Measurements from ENCODE around the gene TET3.

Gene TET3

DNA sequence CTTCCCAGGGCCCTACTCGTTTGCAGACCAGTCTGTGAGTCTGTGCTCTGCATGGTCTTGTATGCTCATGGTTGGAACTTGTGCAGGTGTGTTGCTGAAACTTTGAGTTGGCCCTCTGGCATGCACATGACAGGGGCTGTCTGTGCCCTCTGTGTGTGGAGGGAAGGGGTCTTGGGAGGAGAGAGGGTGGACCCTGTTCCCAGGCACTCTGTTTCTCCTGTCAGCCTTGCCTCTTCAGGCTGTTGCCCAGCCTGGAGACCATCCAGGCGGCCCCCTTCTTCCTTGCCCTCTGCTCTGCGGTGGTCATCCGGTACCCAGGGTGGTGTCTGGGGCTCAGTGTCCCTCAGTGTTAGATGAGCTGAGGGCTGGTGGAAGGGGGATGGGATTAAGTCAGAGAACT lies 39.5 kb downstream of the TET3 start:
- no peak for ATAC-seq
- Mint-ChIP-seq H3K4me1 (peaks cover 45% of the 10 kb centered on the region), H3K27ac (no peak overlapping the region), H3K36me3 (peaks cover 6% of the 10 kb centered on the region), H3K4me3 (no peak overlapping the region), H3K9me3 (no peaks in the 10 kb centered on the region)
- DNase-seq (ENCODE audit: low spot score in 2 of 2), result no peak

DNA sequence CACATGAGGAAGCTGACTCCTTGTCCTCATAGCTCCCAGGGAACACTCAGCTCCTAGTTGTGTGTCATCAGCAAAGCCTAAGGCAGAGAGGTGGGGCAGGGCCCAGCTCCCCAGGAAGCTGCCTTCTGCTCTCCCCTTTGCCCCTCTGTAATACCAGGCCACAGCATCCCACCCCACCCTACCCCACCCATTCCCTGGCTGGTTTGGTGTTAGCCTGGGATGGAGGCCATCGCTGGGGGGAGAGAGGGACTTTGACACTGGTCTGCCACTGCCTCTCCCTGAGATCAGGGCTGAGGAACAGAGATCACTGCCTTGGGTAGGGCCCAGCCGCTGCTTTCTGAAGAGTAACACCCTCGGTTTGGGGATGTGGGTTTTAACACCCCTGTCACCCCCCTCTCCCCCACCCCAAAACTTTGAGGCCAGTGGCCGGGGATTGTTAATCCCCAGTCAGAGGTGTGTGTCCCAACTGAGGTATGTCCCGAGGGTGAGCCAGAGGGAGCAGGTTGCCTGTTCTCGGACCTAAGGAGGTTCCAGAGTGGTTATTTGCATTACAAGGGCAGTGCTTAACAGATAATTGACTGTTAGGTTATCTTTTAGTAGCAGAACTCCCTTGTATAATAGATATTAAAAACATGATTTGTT lies 41.4 kb downstream of the TET3 start:
- Mint-ChIP-seq H3K4me1 (peaks cover 50% of the 10 kb centered on the region), H3K36me3 (peaks cover 6% of the 10 kb centered on the region), H3K9me3 (no peaks in the 10 kb centered on the region), H3K4me3 (peak overlapping the region; percentile 60), H3K27ac (peak overlapping the region; percentile 87)
- DNase-seq (ENCODE audit: low spot score in 2 of 2), result no peak
- peak; percentile 61 for ATAC-seq

DNA sequence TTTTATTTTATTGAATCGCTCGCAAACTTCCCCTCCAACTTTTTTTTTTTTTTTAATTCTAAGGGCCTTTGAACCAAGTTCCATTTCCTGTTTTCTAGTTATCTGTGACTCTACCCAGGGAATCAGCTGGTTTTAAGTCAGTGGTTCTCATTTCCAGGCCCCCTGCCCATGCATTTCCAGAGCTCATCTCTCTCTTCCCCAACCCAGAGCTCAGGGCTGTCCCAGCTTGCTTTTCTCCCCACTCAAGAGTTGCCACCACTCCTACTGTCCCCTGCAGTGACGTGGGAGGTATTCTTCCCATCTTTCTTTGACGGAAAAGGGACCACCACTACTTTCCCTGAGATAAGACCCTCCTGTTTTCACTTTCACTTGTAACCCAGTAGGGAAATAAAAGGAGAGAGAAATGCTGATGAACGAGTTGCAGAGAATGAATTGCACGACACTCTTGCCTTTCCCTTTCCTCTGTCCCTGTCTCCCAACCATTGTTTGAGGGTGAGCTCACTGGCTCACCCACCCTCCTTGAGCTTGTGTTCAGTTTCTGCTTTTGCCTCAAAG lies 42.1 kb downstream of the TET3 start:
- ATAC-seq (no peak), DNase-seq (ENCODE audit: low spot score in 2 of 2) (no peak)
- Mint-ChIP-seq H3K9me3 (no peaks in the 10 kb centered on the region), H3K4me3 (peak overlapping the region; percentile 60), H3K36me3 (peaks cover 6% of the 10 kb centered on the region), H3K27ac (peak overlapping the region; percentile 87), H3K4me1 (peaks cover 50% of the 10 kb centered on the region)

DNA sequence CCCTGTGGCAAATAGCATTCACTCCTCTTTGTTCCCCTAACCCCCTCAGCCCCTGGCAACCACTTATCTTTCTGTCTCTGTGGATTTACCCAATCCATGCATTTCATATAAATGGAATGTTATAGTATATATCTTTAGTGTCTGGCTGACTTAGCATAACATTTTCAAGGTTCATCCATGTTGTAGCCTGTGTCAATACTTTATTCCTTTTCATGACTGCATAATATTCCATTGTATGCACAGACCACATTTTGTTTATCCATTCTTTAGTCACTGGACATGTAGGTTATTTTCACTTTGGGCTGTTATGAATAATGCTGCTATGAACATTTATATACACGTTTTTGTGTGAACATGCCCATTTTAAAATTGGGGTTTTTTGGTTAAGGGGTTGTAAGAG lies 42.8 kb downstream of the TET3 start:
- Mint-ChIP-seq H3K9me3 (no peaks in the 10 kb centered on the region), H3K4me3 (no peak overlapping the region), H3K36me3 (peaks cover 14% of the 10 kb centered on the region), H3K27ac (peak overlapping the region; percentile 87), H3K4me1 (peaks cover 52% of the 10 kb centered on the region)
- ATAC-seq (no peak), DNase-seq (ENCODE audit: low spot score in 2 of 2) (no peak)

DNA sequence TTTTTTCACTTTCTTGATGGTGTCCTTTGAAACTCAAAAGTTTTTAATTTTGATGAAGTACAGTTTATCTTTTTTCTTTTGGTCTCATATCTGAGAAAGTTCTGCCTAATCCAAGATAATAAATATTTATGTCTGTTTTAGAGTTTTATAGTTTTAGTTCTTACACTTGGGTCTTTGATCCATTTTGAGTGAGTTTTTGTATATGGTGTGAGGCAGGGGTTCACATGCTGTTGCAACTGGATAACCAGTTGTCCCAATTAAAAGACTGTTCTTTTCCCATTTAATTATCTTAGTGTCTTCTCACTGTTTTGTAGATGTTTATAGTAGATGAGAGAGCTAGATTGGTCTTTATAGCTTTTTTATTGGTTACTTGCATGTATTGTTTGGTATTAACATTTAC lies 43.6 kb downstream of the TET3 start:
- Mint-ChIP-seq H3K27ac (no peak overlapping the region), H3K9me3 (no peaks in the 10 kb centered on the region), H3K36me3 (peaks cover 20% of the 10 kb centered on the region), H3K4me1 (peaks cover 60% of the 10 kb centered on the region), H3K4me3 (no peak overlapping the region)
- ATAC-seq (no peak), DNase-seq (ENCODE audit: low spot score in 2 of 2) (no peak)

DNA sequence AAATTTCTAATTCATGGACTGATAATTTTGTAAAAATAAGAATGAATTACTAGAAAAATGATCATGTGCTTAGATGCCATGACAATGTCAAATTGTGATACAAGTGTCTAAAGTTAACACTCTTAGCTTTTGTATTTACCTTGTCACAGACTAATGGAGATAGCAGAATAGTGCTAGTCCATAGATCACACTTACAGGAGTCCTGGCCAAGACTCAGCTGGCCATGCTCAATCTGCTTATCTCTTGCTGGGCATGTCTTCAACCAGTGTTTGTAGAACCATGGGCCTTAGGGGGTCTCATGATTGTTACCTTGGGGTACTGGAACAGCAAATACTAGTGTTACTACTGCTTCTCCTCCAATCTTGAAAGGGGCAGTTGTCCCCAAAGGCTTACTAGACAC lies 44.0 kb downstream of the TET3 start:
- no peak overlapping the region for H3K4me3 Mint-ChIP-seq
- H3K9me3 Mint-ChIP-seq, result no peaks in the 10 kb centered on the region
- DNase-seq (ENCODE audit: low spot score in 2 of 2) (no peak), ATAC-seq (no peak)
- no peak overlapping the region for H3K27ac Mint-ChIP-seq
- peaks cover 63% of the 10 kb centered on the region for H3K4me1 Mint-ChIP-seq
- peaks cover 20% of the 10 kb centered on the region for H3K36me3 Mint-ChIP-seq

DNA sequence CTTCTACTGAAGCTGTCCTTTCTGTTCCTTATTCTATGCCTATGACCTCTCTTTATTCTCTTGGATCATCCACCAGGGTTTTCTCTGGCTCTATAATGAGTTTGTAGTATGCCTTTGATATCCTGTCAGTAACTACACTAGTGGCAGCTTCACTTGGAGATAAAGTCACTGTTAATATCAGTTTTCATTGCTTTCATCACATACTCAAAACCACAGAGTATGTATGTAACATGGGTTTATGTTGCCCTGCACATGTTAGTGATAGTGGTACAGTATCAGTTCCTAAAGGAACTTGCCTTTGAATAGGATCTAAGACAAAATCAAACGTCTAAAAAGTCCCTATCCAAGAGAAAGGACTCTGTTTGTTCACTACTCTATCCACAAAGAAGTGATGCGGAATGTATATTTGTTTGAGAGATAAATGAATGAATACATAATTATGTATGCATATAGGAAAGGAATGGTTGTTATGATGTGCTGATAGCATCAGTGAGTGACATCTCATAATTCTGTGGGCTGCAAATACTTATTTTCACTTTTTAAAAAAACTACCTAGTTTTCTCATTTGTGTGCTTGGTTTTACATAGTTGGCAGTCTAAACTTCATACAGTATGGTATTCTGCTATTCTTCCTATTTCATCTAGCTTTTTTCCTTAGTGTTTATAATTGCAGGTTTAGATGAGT lies 45.1 kb downstream of the TET3 start:
- no peak for DNase-seq (ENCODE audit: low spot score in 2 of 2)
- Mint-ChIP-seq H3K4me3 (no peak overlapping the region), H3K4me1 (peaks cover 60% of the 10 kb centered on the region), H3K36me3 (peaks cover 20% of the 10 kb centered on the region), H3K27ac (peak overlapping the region; percentile 92), H3K9me3 (no peaks in the 10 kb centered on the region)
- no peak for ATAC-seq

DNA sequence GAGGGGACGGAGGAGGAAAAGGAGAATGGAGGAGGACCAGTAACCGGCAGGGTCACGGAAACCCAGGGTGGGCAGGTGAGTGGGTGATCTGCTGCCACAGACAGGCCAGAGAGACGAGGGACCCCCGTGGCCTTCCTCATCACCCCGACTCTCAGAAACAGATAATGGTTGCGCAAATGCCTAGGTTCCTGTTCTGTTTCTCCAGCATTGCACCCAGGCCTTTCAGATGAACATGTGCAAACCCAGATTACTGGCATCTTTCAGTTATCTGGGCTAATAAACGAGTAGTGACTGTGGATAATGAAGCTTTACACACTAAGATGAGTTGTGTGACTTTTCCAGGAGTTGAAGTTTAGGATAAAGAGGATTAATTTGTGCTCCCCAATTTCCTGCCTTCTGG lies 46.5 kb downstream of the TET3 start:
- Mint-ChIP-seq H3K27ac (peak overlapping the region; percentile 92), H3K9me3 (no peaks in the 10 kb centered on the region), H3K4me3 (peak overlapping the region; percentile 76), H3K4me1 (peaks cover 65% of the 10 kb centered on the region), H3K36me3 (peaks cover 20% of the 10 kb centered on the region)
- no peak for ATAC-seq
- no peak for DNase-seq (ENCODE audit: low spot score in 2 of 2)

DNA sequence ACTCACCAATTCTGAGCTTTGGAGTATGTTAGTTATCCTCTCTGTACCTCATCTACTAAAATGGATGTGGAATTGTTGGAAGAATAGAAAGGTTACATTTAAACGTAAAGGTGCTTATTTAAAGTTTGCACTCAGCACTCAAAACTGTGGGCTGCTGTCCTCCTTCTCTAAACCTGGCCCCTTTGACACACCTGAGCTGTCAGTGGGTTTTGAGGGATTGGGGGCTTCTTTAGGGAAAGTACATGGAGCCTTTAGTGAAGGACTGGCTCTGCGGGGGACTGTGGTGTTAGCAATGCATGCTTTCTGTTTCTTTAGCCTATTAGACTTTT lies 47.2 kb downstream of the TET3 start:
- DNase-seq (ENCODE audit: low spot score in 2 of 2), result no peak
- Mint-ChIP-seq H3K4me1 (peaks cover 66% of the 10 kb centered on the region), H3K4me3 (peak overlapping the region; percentile 76), H3K36me3 (peaks cover 15% of the 10 kb centered on the region), H3K9me3 (no peaks in the 10 kb centered on the region), H3K27ac (peak overlapping the region; percentile 92)
- ATAC-seq, result no peak

DNA sequence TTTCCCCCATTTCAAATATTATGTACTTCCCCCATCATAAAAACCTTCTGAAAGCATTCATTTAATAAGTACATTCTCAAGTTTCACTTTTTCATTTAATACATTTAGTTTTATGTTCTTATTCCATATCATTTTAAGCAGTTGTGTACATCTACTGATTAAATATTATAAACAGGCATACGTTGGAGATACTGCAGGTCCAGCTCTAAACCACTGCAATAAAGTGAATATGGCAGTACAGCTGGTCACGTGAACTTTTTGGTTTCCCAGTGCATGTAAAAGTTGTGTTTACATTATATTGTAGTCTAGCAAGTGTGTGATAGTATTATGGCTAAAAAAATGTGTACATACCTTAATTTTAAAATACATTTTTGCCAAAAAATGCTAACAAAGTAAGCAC lies 48.7 kb downstream of the TET3 start:
- ATAC-seq (no peak), DNase-seq (ENCODE audit: low spot score in 2 of 2) (no peak)
- Mint-ChIP-seq H3K27ac (peak overlapping the region; percentile 92), H3K36me3 (peaks cover 14% of the 10 kb centered on the region), H3K4me1 (peaks cover 77% of the 10 kb centered on the region), H3K4me3 (peak overlapping the region; percentile 76), H3K9me3 (no peaks in the 10 kb centered on the region)

Measured in stimulated activated effector memory CD8-positive, alpha-beta T cell treated with anti-CD3 and anti-CD28 coated beads, Interleukin-12 subunit alpha, Interleukin-12 subunit beta, amount 100 ng/mL, for 72 hours (primary cell).